Gastroesophageal sphincter (tissue), 4 donors: ENCODE data around the gene SLC25A21. TPM values are rescaled to one million over a fixed set of nuclear protein-coding genes. Genes with fewer than 3 reads are reported as not detected.

Experiments used
- ATAC-seq: fragments of 150-250 bp; one replicate; pipeline ENCODE4 v1.9.1; 2016; ENCODE audit warnings: mild to moderate bottlenecking, moderate library complexity
- H3K27ac ChIP-seq, 4 donors: fragments of 200-600 bp; sonication (generic) in 3 of 4; 1 replicate in 3 of 4; 2 replicates in 1 of 4; pipeline ENCODE4 v1.5.1; 2016 to 2019
- H3K27me3 ChIP-seq: fragments of 200-600 bp; sonication (generic); one replicate; pipeline ENCODE4 v1.5.1; 2019
- H3K36me3 ChIP-seq, 2 donors: fragments of 200-600 bp; sonication (generic); one replicate each; pipeline ENCODE4 v1.5.1; 2019; ENCODE audit warnings: control low read depth in 1 of 2
- H3K4me1 ChIP-seq, 3 donors: fragments of 200-600 bp; sonication (generic); 1 replicate in 2 of 3; 2 replicates in 1 of 3; pipeline ENCODE4 v1.5.1; 2016 to 2019; ENCODE audit warnings: control low read depth in 2 of 3
- H3K4me3 ChIP-seq, 2 donors: fragments of 200-600 bp; sonication (generic); one replicate each; pipeline ENCODE4 v1.5.1; 2019; ENCODE audit warnings: mild to moderate bottlenecking in 1 of 2, moderate library complexity in 1 of 2
- H3K9me3 ChIP-seq, 3 donors: fragments of 200-600 bp; sonication (generic); one replicate each; pipeline ENCODE4 v1.5.1; 2017 to 2019; ENCODE audit warnings: control low read depth in 2 of 3
- CTCF ChIP-seq, 4 experiments: fragments of 200-600 bp in 2 of 4; fragments of 450-650 bp in 2 of 4; sonication (generic) in 1 of 4; IDR thresholded peaks; one replicate each; pipeline ENCODE4 v1.5.1; 2017 to 2019; ENCODE audit warnings: antibody characterized with exemption in 4 of 4, mild to moderate bottlenecking in 2 of 4, moderate library complexity in 2 of 4
- EP300 ChIP-seq: sonication (generic); formaldehyde crosslinking; IDR thresholded peaks from one replicate; pipeline ENCODE4 v1.6.1; 2017; ENCODE audit warnings: antibody characterized with exemption, mild to moderate bottlenecking
- POLR2A ChIP-seq, 2 donors: fragments of 450-650 bp; IDR thresholded peaks; one replicate each; pipeline ENCODE4 v1.6.1; 2017; ENCODE audit warnings: antibody characterized with exemption in 2 of 2, mild to moderate bottlenecking in 2 of 2, moderate library complexity in 1 of 2
- POLR2AphosphoS5 ChIP-seq: sonication (generic); formaldehyde crosslinking; IDR thresholded peaks from one replicate; pipeline ENCODE4 v1.6.1; 2017; ENCODE audit warnings: antibody characterized with exemption
- WGBS, 2 donors: methylation state at CpG; one replicate each; pipeline ENCODE4 v1.1.5; 2018; ENCODE audit warnings: low coverage in 1 of 2; 5-methylcytosine and 5-hydroxymethylcytosine counted together
- total RNA-seq, 4 donors: library from RNA; depleted of rRNA; stranded (reverse); fragments of >200 nt; gene quantifications; one replicate each; pipeline ENCODE4 v1.1.0, GENCODE V29; 2016

Gene SLC25A21
- total RNA-seq, 4 donors from 2014 or later = 0.40 to 1.5 (median 1.3) TPM

GRCh38 chr14:36771028-36771640 is 401.3 kb downstream of the SLC25A21 start:
- 14 to 81% methylated on average over 1 to 4 of the region's 4 CpGs for WGBS, 2 donors

GRCh38 chr14:36768638-36769337 is 403.6 kb downstream of the SLC25A21 start:
- Histone ChIP-seq H3K9me3 (no peaks in the 10 kb centered on the region), H3K27me3 (no peaks in the 10 kb centered on the region), H3K36me3 (no peaks in the 10 kb centered on the region), H3K4me3 (no peak overlapping the region), H3K27ac (no peak overlapping the region), H3K4me1 (no peaks in the 10 kb centered on the region)
- TF ChIP-seq POLR2AphosphoS5 = no peak
- no peak for TF ChIP-seq CTCF (IDR thresholded peaks at IDR 0.05)
- no peak for TF ChIP-seq POLR2A (IDR thresholded peaks at IDR 0.05)
- no peak for TF ChIP-seq EP300
- WGBS, 2 donors = 65 to 71% methylated on average over 3 to 4 of the region's 4 CpGs
- no peak for ATAC-seq

More at GRCh38 chr14:36771028-36771640, 401.3 kb downstream of the SLC25A21 start:
- Histone ChIP-seq H3K27ac (no peak overlapping the region), H3K36me3 (no peaks in the 10 kb centered on the region), H3K4me3 (no peak overlapping the region), H3K27me3 (no peaks in the 10 kb centered on the region), H3K4me1 (no peaks in the 10 kb centered on the region), H3K9me3 (no peaks in the 10 kb centered on the region)
- no peak for TF ChIP-seq POLR2AphosphoS5
- TF ChIP-seq POLR2A (IDR thresholded peaks at IDR 0.05) = no peak
- no peak for TF ChIP-seq CTCF (IDR thresholded peaks at IDR 0.05)
- no peak for TF ChIP-seq EP300
- no peak for ATAC-seq

GRCh38 chr14:36767603-36768281 is 404.7 kb downstream of the SLC25A21 start:
- Histone ChIP-seq H3K27me3 (no peaks in the 10 kb centered on the region), H3K4me3 (no peak overlapping the region), H3K9me3 (no peaks in the 10 kb centered on the region), H3K36me3 (no peaks in the 10 kb centered on the region), H3K4me1 (no peaks in the 10 kb centered on the region), H3K27ac (no peak overlapping the region)
- TF ChIP-seq CTCF (IDR thresholded peaks at IDR 0.05) (no peak), POLR2AphosphoS5 (no peak), EP300 (no peak), POLR2A (IDR thresholded peaks at IDR 0.05) (no peak)
- 57 to 77% methylated on average over 7 of the region's 7 CpGs for WGBS, 2 donors
- ATAC-seq = no peak

GRCh38 chr14:36766974-36767373 is 405.4 kb downstream of the SLC25A21 start:
- no peaks in the 10 kb centered on the region for H3K27me3 ChIP-seq
- ATAC-seq = no peak

More at GRCh38 chr14:36766974-36767373, 405.4 kb downstream of the SLC25A21 start:
- H3K36me3 ChIP-seq = no peaks in the 10 kb centered on the region
- no peak overlapping the region for H3K27ac ChIP-seq
- no peak overlapping the region for H3K4me3 ChIP-seq
- TF ChIP-seq CTCF (IDR thresholded peaks at IDR 0.05) (no peak), EP300 (no peak), POLR2A (IDR thresholded peaks at IDR 0.05) (no peak), POLR2AphosphoS5 (no peak)
- no peaks in the 10 kb centered on the region for H3K4me1 ChIP-seq
- H3K9me3 ChIP-seq = no peaks in the 10 kb centered on the region
- 87 to 91% methylated on average over 2 of the region's 2 CpGs for WGBS, 2 donors
